Activated gamma-delta T cell treated with Interleukin-2 at 50 U/mL for 16 hours (primary cell): ENCODE data around the gene ACLY.
"Not testable (repeated sequence)": the region's sequence is repeated elsewhere in the genome, so short reads cannot be mapped to it uniquely, and the experiment has no call there.

Experiments
- DNase-seq: peaks from one replicate; pipeline ENCODE4 v3.0.0-alpha.2; 2020

The ACLY gene

DNA sequence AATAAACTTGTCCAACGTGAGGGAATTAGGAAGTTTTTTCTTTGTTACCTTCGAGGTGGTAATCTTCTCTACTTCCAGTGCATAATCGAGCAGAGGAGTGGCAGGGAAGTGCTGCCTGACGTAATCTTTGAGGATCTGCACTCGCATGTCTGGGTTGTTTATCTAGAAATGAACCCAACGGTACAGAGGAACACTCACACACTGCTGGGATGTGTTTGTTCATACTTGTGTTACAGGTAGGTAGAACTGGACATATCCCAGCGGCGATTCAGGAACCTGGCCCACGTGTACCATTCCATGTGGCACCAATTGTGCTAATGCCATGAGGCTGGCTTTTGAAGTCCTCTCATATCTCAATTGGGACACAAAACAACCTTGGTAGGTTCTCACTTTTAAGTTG is 49.3 kb downstream of the ACLY start:
- no peak for DNase-seq

DNA sequence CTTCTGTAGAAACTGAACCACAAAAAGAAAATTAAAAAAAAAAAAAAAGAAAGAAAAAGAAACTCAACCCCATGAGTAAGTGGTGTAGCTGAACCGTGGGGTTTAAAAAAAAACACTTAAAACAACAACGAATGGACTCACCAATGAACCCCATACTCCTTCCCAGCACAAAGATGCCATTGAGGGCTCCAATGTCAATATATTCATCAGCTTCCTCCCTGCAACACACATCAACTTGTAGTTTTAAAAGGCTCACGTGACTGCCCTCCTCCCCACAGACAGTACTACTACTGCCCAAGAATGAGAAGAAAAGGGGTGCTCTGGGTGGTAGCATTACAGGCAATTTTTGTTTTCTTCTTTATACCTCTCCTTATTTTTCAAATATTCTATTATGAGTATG is 50.2 kb downstream of the ACLY start:
- DNase-seq: no peak

DNA sequence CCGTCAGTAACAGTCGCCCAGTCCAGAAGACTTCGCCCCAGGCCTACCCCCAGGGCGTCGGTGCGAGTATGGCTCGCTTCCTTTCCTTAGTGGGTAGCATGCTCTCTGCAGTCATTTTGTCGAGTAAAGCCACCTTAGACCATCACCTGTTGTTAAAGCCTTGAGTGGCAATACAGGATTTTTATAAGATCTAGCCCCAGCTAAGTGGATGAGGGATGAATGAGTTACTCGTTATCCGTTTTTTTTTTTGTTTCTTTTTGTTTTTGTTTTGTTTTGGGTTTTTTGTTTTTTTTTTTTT is 53.2 kb downstream of the ACLY start:
- DNase-seq: no peak

DNA sequence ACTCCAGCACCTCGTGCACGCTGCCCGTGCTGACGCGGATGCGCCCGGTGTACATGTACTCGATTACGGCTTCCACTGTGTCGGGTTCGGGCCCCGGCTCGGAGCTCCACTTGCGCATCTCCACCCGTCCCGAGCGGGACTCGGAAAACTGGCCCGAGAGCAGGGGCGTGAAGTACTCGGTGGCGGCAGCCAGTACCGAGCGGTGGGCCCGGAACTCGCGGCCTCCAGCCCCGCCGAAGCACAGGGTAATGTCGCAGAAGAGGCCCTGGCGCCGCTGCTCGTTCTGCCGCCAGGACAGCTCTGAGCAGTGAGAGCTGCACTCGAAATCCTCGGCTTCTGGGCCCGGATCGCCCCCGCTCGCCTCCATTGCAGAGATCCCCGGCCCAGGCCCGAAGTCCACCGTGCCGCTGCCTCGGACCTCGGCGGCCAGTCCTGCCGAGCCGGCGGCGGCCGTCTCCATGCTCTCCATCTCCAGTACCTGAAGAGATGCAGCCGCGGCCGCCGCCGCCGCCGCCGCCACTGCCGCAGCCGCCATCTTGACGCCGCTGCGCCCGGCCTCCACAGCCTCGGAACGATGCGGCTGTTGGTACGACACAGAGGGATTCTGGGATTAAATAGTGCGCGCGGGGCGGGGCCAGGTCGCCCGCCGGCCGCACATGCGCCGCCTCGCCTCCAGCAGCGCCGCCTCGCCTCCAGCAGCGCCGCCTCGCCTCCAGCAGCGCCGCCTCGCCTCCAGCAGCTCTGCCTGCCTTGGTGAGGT is 53.7 kb downstream of the ACLY start, which contains the start of gene KLHL11:
Gene KLHL11 (minus strand): TSS at position 588 of the 760 bp plus-strand sequence. CDS start 53 bp downstream, at position 535.
- DNase-seq: peak; percentile 85

DNA sequence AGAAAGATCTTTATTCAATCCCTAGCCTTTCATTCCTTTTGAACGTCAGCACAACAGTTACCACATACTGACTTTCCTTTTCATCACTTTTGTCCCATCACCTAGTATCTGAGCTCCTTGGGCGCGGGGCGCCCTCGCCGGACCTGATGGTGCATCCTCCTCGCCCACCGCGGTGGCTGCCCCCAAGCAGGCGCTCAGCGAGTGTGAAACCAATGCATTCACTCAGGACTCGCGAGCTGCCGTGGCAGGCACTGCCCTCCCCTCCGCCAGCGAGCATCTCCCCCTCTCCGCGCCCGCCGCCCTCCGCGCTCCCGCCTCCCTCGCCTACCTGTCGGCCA is 54.3 kb downstream of the ACLY start:
- DNase-seq: no peak

DNA sequence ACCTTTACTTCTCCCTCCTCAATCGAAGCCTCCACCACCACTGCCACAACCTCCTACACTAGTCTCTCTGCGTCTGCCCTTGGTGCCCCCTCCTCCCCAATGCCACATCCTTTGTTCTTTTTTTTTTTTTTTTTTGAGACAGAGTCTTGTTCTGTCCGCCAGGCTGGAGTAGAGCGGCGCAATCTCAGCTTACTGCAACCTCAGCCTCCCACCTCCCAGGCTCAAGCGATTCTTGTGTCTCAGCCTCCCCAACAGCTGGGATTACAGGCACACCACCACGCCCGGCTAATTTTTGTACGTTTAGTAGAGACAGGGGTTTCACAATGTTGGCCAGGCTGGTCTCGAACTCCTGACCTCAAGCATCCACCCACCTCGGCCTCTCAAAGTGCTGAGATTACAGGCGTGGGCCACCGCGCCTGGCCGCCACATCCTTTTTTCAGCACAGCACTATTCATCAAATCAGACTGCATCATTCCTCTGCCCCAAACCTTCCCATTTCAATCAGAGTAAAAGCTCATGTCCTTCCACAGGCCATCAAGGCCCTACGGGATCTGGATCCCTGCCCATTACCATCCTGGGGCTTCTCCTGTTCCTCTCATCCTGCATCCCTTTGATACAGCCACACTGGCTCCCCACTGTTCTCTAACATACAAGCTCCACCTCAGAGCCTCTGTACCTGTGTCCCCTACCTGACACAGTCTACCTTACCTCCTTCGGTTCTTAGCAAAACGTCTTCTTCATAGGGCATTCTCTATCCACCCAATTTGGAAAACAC is 55.5 kb downstream of the ACLY start:
- peak; percentile 9 for DNase-seq

DNA sequence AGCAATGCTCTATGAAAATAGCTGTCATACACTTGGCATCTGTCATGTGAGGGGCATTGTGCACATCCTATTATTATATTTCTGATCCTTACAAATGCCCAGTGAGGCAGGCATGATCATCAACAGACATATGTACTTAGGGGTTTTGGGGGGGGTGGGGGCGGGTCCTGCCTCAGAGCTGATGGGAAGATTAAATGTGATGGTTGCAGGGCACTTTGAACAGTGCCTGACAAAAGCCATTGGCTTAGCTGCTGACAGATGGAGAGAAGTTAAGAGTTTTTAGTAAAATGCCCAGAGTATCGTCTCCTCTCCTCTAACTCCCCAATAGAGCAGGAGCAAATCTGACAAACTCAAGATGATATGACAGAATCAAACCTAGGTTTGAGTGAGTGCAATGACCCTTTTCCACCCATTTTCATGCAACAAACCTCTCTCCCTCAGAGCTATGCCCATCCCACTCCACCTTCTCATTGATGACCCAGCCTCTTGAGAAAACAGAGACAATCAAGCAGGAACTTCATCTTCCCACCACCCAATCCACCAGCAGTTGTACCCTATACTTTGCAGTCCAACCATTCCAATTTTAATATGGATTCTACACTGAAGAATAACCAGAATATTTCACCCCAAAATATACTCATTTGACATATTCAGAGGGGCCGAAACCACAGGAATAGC is 58.4 kb downstream of the ACLY start:
- no peak for DNase-seq

DNA sequence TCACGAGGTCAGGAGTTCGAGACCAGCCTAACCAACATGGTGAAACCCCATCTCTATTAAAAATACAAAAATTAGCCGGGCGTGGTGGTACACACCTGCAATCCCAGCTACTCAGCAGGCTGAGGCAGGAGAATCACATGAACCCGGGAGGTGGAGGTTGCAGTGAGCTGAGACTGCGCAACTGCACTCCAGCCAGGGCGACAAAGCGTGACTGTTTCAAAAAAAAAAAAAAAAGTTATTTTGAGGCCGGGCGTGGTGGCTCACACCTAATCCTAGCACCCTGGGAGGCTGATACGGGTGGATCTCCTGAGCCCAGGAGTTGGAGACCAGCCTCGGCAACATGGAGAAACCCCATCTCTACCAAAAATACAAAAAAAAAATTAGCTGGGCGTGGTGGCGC is 67.4 kb downstream of the ACLY start:
- not testable (repeated sequence) for DNase-seq

DNA sequence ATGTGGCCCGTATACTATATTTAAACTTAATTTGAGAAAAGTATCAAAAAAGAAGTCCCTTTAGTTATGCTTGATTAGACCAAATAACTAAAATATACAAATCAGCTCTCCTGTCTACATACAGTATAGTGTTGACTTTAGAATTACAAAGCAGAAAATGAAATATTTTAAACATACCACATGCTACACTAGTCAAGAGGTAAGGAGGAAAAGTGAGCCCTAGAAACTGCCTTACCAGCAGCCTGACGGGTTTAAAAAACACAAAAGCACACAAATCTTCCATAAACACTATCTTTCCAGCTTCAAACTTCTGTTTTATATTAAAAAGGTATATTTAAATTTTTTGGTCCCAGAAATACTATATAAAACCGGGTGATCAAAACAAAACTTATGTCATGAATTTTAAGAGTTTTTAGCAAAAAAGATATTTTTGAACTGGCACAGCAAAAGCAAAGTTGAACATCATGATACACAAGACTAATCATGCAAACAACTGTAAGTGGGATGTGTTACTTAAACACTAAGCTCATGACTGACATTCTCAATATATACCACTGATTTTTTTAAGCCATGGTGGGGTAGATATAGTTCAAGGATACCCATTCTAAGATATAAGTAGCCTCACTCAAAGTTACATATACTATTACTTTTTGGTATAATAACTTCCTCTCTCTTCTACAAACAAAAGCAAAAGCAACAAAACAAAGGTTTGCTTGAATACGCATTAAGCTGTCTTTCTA is 69.3 kb downstream of the ACLY start:
- no peak for DNase-seq

DNA sequence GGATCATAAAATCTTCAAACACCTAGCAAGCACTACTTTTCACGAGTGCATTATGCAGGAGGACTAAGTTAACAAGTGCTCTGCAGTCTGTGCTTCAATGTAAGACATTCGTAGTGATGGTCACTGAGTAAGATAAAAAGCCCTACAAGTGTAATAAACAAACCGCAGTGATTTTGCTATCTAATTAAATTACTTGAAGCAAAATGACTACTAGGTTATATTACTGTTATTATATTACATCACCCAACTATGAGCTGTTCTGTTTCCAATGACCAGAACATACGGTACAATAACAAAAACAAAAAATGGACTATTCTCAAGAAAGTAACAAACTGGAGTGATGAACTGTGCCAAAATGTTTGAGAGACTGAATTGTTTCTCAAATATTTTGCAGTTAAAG is 70.0 kb downstream of the ACLY start:
- no peak for DNase-seq

DNA sequence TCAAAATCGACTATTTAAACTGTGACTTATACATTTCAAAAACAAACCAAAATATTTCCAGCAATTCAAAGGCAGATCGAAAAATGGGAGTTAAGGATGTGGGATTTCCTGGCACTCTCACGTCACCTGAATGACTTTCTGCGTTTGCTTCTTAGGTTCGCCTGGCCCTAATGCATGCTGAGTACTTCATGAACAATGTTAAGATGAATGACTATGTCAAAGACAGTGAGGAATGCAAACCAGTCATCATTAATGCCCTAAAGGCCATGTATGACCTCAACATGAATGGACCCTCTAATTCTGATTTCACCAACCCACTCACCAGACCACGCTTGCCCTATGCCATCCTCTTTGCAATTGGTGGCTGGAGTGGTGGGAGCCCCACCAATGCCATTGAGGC is 73.8 kb downstream of the ACLY start:
- DNase-seq: no peak

DNA sequence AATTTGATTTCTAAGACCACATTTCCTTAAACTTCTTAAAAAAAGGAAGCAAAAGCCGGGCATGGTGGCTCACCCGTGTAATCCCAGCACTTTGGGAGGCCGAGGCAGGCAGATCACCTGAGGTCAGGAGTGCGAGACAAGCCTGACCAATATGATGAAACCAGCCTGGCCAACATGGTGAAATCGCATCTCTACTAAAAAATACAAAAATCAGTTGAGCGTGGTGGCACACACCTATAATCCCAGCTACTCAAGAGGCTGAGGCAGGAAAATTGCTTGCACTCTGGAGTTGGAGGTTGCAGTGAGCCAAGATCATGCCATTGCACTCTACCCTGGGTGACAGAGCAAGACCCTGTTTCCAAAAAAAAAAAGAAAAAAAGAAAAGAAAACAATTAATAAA is 78.0 kb downstream of the ACLY start:
- not testable (repeated sequence) for DNase-seq

DNA sequence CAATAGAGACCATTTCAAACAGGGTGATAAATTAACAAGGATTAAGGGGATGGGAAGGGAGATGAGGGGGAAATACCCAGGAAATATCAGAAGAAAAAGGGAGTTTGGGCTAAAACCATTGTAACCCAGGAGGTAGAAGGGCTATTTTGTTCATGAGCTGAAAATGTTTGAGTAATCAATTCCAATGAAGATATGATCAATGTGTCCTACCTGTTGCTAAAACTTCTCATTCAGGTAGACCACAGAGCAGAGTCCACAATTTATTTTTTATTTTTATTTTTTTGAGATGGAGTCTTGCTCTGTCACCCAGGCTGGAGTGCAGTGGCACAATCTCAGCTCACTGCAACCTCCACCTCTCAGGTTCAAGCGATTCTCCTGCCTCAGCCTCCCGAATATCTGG is 79.3 kb downstream of the ACLY start:
- DNase-seq: not testable (repeated sequence)

DNA sequence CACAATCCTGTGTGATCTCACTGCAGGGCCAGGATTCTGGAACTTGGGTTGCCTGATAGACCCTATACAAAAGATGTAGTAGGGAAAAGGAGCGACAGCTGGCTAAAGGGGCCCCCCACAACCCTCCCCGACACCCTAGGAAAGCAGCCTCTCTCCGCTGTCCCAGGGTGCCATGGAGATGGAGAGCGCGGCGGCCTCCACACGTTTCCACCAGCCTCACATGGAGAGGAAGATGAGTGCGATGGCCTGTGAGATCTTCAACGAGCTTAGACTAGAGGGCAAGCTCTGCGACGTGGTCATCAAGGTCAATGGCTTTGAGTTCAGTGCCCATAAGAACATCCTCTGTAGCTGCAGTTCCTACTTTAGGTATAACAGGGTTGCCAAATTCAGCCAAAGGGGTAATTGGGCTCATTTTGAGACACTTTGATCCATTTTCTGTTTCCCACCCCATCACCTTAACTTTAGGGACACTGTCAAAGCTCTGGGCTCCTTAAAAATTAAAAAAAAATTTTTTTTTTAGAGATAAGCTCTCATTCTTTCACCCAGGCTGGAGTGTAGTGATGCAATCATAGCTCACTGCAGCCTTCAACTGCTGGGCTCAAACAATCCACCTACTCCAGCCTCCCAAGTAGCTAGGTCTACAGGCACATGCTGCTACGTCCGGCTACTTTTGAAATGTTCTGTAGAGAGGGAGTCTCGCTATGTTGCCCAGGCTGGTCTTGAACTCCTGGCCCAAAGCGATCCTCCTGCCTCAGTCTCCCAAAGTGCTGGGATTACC is 80.8 kb downstream of the ACLY start, which contains the start of gene KLHL10:
Gene KLHL10 (plus strand): TSS at position 65 of the 778 bp plus-strand sequence. CDS start 108 bp downstream, at position 173.
- DNase-seq: no peak

DNA sequence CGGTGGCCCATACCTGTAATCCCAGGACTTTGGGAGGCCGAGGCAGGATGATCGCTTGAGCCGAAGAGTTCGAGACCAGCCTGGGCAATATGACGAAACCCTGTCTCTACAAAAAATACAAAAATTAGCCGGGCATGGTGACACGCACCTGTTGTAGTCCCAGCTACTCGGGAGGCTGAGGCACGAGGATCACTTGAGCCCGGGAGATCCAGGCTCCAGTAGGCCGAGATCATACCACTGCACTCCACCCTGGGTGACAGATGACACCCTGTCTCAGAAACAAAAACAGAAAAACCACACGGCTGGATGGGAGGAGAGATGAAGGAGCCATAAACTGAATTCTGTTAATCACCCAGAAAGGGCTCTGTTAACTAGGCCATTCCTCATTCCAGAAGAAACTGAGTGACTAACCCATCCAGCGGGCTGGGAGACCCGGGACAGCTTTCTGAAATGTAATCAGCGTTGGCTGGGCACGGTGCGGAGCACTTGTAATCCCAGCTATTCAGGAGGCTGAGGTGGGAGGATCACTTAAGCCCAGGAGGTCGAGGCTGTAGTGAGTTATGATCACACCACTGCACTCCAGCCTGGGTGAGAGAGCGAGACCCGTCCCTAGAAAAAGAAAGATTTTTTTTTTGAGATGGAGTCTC is 82.1 kb downstream of the ACLY start:
- no peak for DNase-seq

DNA sequence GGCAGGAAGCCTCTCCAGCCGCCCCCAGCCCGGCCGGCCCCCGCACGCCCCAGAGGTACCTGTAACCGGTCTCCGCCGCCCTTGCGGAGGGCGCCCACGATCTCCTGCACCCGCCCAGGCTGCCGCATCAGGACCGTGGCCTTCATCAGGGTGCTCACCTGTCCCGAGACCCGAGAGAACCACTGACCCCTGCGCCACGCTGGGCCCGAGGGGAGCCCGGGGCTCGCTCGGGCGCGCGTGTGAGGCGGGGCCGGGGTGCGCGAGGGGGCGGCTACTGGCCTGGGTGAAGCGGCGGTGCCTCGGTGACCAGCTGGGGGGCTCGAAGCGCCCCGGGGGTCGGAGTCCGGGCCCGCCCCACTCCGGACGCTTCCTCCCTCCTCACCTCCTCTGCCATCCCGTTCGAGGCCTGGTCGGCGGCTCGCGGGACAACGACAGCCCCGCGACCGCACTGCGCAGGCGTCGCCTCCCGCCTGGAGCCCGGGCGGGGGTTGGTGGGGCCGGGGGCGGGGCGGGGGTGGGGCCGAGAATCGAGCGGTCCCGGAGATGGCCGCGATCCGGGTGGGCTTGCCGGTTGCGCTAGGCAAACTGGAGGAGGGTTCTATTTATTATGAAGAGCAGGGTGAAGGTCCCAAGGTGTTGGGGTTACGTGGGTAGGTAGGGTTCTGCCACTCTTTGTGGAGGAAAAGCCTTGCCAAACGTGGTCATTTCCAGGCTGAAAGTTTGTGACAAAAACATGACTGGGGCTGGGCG is 82.8 kb downstream of the ACLY start, which contains the start of gene NT5C3B:
Gene NT5C3B (minus strand): TSS at position 433 of the 750 bp plus-strand sequence. CDS start 39 bp downstream, at position 394.
- DNase-seq: peak; percentile 49

DNA sequence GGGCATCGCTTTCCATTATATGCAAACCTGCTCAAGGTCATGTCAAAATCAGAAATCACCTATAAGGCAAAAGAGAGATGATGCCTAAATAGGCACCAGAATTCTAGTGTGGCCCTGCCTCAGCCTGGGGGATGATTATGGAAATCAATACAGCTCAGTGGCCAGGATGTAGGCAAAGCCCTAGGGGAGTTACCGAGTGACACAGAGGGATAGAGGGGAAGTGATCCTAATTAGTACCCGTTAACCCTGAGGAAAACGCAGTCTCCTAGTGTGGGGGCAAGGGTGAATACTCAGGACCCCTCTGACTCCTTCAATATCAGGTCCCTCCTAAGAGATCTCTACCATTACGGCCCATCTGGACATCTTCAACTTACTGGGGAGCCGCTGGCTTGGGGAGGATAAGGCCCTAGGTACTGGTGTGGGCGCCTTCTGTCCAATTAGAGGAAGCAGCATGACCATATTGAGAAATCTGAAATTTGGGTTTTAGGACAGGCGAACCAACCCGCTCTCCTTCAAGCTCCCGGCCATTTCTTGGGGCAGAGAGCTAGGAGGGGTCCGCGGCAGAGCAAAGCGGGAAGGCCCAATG is 83.4 kb downstream of the ACLY start:
- DNase-seq: no peak

DNA sequence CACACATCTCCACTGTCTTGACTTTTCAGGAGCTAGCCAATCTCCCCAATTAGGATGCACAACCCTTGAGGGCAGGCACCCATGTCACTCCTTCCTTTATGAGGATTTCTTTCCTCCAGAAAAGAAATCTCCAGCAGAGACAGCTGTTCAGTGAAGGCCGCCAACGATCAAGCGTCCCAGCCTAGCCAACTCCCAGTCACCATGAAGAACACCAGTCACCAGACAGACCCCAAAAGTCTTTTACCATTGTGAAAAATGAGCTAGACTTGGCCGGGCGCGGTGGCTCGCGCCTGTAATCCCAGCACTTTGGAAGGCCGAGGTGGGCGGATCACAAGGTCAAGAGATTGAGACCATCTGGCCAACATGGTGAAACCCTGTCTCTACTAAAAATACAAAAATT is 88.8 kb downstream of the ACLY start:
- not testable (repeated sequence) for DNase-seq

DNA sequence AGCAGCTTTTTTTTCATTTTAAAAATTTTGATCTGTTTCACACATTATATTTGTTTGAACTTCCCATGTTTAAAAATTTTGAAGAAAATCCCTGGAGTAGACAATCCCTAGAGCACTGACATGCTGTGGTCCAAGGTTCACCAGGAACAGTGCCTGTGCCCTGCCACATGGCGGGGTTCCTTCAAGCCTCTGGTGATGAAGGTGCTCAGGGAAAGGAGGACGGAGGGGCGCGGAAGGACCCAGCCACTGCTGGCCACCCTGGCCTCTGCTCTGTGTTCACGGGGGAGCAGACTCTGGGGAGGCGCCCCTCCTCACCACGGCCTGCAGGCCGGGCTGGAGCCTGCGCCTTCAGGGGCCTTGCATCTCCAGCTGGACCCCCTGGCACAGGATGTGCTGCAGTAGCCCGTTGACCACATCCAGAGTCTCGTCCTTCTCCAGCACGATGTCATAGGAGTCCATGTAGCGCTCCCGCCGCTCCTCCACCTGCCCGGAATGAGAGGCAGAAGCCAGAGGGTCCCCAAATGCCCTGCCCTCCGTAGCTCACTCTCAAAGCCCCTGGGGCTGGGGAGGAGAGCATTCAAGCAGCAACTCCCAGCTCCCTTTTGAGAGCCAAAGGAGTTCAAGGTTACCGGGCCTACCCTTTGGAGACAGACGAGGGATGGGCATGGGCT is 93.4 kb downstream of the ACLY start:
- DNase-seq: no peak

DNA sequence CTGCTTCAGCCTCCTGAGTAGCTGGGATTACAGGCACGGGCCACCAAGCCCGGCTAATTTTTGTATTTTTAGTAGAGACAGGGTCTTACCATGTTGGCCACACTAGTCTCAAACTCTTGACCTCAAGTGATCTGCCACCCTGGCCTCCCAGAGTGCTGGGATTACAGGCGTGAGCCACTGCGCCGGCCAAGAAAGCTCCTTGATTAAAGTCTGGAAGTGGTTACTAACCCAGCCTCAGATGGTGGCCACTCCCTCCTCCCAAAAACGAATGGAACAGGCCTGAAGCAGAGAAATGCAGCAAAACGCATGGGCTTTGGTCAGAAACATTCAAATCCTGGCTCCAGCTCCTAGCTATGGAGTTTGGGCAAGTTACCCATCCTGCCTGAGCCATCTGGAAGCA is 94.7 kb downstream of the ACLY start:
- no peak for DNase-seq
